ENCODE data around the gene ALK. TPM values are rescaled to one million over a fixed set of nuclear protein-coding genes. Genes with fewer than 3 reads are reported as not detected.

ALK gene
- polyA plus RNA-seq, 1 experiment = not detected

DNA sequence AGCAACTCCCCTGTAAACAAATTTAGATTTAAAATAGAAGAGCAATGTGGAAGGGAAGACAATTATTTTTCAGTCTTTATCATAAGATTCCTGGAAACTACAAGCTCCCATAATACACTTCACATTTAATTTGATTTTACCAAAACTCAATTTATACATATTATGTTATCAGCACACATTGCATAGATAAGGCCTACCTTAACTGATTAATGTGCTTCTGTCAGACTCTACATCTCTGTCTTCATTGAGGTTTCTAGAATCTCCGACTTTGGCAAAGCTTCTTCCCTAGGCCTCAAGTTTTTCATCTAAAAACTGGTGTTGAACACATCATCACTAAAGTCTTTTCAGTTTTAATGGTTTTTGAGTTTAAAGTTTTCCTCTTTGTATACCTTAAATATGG is 440.1 kb downstream of the ALK start:
- TF ChIP-seq, protein P1, sequence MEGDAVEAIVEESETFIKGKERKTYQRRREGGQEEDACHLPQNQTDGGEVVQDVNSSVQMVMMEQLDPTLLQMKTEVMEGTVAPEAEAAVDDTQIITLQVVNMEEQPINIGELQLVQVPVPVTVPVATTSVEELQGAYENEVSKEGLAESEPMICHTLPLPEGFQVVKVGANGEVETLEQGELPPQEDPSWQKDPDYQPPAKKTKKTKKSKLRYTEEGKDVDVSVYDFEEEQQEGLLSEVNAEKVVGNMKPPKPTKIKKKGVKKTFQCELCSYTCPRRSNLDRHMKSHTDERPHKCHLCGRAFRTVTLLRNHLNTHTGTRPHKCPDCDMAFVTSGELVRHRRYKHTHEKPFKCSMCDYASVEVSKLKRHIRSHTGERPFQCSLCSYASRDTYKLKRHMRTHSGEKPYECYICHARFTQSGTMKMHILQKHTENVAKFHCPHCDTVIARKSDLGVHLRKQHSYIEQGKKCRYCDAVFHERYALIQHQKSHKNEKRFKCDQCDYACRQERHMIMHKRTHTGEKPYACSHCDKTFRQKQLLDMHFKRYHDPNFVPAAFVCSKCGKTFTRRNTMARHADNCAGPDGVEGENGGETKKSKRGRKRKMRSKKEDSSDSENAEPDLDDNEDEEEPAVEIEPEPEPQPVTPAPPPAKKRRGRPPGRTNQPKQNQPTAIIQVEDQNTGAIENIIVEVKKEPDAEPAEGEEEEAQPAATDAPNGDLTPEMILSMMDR (IDR thresholded peaks at IDR 0.05; ENCODE audit: low read depth, low read length) = no peak
- H3K27ac ChIP-seq (ENCODE audit: low read depth, low read length) = no peak overlapping the region
- ChIA-PET POLR2A (no interaction called here), CTCF (no interaction called here)
- no peak overlapping the region for H3K4me3 ChIP-seq (ENCODE audit: low read depth, low read length)
- H3K27me3 ChIP-seq (ENCODE audit: control insufficient read depth, insufficient read depth, low read length) = no peaks in the 10 kb centered on the region
- no peaks in the 10 kb centered on the region for H3K9me3 ChIP-seq (ENCODE audit: control insufficient read depth, insufficient read depth, low read length)
- no peak for DNase-seq (ENCODE audit: low read depth, low spot score)

DNA sequence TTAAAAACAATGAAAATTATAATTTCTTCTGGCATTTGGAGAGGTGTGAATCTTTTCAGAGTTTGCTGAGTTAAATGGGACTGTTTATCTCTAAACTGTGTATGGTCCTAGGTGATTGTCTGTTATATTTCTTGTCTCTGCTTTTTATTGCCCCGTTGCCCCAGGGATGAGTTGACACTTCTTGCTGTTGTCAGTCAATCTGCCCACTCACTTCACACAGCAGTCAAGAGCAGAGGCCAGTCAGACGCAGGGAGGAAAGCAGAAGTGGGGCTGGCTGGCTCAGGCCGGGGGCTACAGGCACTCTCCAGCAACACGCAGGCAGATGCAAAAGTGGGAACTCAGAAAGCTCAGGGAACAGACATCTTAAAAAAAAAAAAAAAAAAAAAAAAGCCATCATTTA is 441.0 kb downstream of the ALK start:
- ChIA-PET CTCF (interaction anchor here (0.6 kb wide), 1 partner anchor 20 kb away, joined by 10 read pairs; no protein-coding TSS in a partner anchor), POLR2A (interaction anchor here (0.5 kb wide), 1 partner anchor 21 kb away, joined by 5 read pairs; no protein-coding TSS in a partner anchor)
- no peak for DNase-seq (ENCODE audit: low read depth, low spot score)

DNA sequence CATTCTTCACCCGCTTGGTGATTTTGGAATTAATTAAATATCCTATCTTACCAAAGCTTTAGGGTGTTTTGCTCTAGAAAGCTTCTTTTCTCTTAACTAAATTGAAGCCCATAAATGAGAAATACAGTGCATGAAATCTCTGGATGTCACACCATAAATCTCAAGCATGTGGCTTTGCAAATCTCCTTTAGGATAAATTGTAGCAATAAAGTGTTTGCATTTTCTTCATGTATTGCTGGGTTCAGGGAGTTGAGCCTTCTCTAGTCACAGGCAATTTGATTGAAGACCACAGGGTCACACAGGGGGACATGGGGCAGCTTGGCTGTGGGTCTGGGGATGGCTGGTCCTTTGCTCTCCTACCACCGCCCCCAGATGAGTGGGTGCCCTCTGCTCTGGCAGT is 442.0 kb downstream of the ALK start:
- no peaks in the 10 kb centered on the region for H3K9me3 ChIP-seq (ENCODE audit: control insufficient read depth, insufficient read depth, low read length)
- no peak overlapping the region for H3K4me3 ChIP-seq (ENCODE audit: low read depth, low read length)
- CTCF ChIA-PET = no interaction called here
- H3K27me3 ChIP-seq (ENCODE audit: control insufficient read depth, insufficient read depth, low read length) = no peaks in the 10 kb centered on the region
- no peak overlapping the region for H3K27ac ChIP-seq (ENCODE audit: low read depth, low read length)
- POLR2A ChIA-PET = no interaction called here
- no peak for DNase-seq (ENCODE audit: low read depth, low spot score)
- TF ChIP-seq, protein P1 (IDR thresholded peaks at IDR 0.05; ENCODE audit: low read depth, low read length) = no peak

More for the DNA sequence above, 441.0 kb downstream of the ALK start:
- Histone ChIP-seq H3K27ac (ENCODE audit: low read depth, low read length) (no peak overlapping the region), H3K4me3 (ENCODE audit: low read depth, low read length) (no peak overlapping the region), H3K27me3 (ENCODE audit: control insufficient read depth, insufficient read depth, low read length) (no peaks in the 10 kb centered on the region), H3K9me3 (ENCODE audit: control insufficient read depth, insufficient read depth, low read length) (no peaks in the 10 kb centered on the region)
- TF ChIP-seq, protein P1 (IDR thresholded peaks at IDR 0.05; ENCODE audit: low read depth, low read length) = no peak

DNA sequence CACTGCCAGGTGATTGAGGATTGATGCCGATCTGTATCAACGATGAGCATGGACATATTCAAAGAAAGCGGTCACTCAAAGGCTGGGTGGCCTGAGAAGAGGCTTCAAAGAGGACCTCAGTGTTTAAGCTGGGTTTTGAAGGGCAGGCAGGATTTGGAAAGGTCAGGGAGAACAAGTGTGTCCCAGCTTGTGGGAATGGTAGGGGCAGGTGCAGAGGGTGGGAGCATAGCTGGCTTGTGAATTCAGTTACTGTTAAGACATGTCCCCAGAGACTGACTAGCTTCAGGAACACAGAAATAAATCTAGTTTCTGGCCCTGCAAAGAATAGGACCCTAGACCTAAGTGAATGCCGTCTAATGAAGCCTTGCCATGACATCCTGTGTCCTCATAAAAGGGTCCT is 442.7 kb downstream of the ALK start:
- Histone ChIP-seq H3K9me3 (ENCODE audit: control insufficient read depth, insufficient read depth, low read length) (no peaks in the 10 kb centered on the region), H3K27ac (ENCODE audit: low read depth, low read length) (no peak overlapping the region), H3K4me3 (ENCODE audit: low read depth, low read length) (no peak overlapping the region), H3K27me3 (ENCODE audit: control insufficient read depth, insufficient read depth, low read length) (no peaks in the 10 kb centered on the region)
- ChIA-PET POLR2A (no interaction called here), CTCF (no interaction called here)
- TF ChIP-seq, protein P1 (IDR thresholded peaks at IDR 0.05; ENCODE audit: low read depth, low read length) = no peak
- DNase-seq (ENCODE audit: low read depth, low spot score) = no peak

DNA sequence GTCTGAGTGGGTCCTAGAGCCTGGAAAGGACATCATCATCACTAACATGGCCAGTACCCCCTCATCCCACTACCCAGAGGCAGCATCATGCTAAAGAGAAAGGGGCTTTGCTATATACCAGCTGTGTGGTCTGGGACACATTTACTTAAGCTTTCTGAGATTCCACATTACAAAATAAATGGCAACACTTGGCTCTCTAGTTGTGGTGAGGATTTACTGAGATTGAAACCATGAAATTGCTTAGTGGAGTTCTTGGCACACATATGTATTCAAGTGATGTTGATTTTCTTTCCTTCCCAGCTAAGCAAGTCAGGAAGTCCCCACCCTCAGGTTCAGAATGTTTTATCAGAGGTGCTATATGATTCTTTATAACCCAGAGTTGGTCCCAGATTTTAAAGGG is 444.2 kb downstream of the ALK start:
- CTCF ChIA-PET = no interaction called here
- Histone ChIP-seq H3K4me3 (ENCODE audit: low read depth, low read length) (no peak overlapping the region), H3K27ac (ENCODE audit: low read depth, low read length) (no peak overlapping the region), H3K9me3 (ENCODE audit: control insufficient read depth, insufficient read depth, low read length) (no peaks in the 10 kb centered on the region), H3K27me3 (ENCODE audit: control insufficient read depth, insufficient read depth, low read length) (no peaks in the 10 kb centered on the region)
- DNase-seq (ENCODE audit: low read depth, low spot score) = no peak
- POLR2A ChIA-PET = no interaction called here
- TF ChIP-seq, protein P1 (IDR thresholded peaks at IDR 0.05; ENCODE audit: low read depth, low read length) = no peak
